ENCODE measurements around the gene FAM25G. TPM values are rescaled to one million over a fixed set of nuclear protein-coding genes. Genes with fewer than 3 reads are reported as not detected.
A peak's percentile ranks its signal among the peaks of the same experiment; 100 is the strongest.

The FAM25G gene
- total RNA-seq, 1 experiment from 2014 or later, result not detected

GRCh38 chr10:47452495-47453140, 38.9 kb downstream of the FAM25G start:
- Mint-ChIP-seq H3K27ac (no peak overlapping the region), H3K27me3 (ENCODE audit: low read depth) (no peaks in the 10 kb centered on the region), H3K9me3 (peaks cover 7% of the 10 kb centered on the region), H3K4me3 (no peak overlapping the region), H3K36me3 (no peaks in the 10 kb centered on the region), H3K4me1 (peaks cover 4% of the 10 kb centered on the region; the same call in 1 of the 2 replicates)
- no peak for DNase-seq (ENCODE audit: low spot score)
- POLR2A ChIA-PET, result no interaction called here
- CTCF ChIA-PET, result no interaction called here
- TF ChIP-seq RORB (CRISPR knock-in tag; IDR thresholded peaks at IDR 0.05) (no peak), ZNF263 (CRISPR knock-in tag; IDR thresholded peaks at IDR 0.05; ENCODE audit: low read depth) (no peak), PRRX2 (CRISPR knock-in tag; IDR thresholded peaks at IDR 0.05) (no peak), TP53 (CRISPR knock-in tag; IDR thresholded peaks at IDR 0.05) (no peak), SP1 (CRISPR knock-in tag; conservative IDR thresholded peaks at IDR 0.05) (no peak), MYBL2 (CRISPR knock-in tag; IDR thresholded peaks at IDR 0.05) (no peak), MXD4 (CRISPR knock-in tag; IDR thresholded peaks at IDR 0.05; ENCODE audit: borderline replicate concordance) (no peak), NFATC4 (CRISPR knock-in tag; IDR thresholded peaks at IDR 0.05) (no peak)
- TF ChIP-seq, protein P1, sequence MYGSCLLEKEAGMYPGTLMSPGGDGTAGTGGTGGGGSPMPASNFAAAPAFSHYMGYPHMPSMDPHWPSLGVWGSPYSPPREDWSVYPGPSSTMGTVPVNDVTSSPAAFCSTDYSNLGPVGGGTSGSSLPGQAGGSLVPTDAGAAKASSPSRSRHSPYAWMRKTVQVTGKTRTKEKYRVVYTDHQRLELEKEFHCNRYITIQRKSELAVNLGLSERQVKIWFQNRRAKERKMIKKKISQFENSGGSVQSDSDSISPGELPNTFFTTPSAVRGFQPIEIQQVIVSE (CRISPR knock-in tag; IDR thresholded peaks at IDR 0.05; ENCODE audit: borderline replicate concordance), result no peak
- TF ChIP-seq, protein P2, sequence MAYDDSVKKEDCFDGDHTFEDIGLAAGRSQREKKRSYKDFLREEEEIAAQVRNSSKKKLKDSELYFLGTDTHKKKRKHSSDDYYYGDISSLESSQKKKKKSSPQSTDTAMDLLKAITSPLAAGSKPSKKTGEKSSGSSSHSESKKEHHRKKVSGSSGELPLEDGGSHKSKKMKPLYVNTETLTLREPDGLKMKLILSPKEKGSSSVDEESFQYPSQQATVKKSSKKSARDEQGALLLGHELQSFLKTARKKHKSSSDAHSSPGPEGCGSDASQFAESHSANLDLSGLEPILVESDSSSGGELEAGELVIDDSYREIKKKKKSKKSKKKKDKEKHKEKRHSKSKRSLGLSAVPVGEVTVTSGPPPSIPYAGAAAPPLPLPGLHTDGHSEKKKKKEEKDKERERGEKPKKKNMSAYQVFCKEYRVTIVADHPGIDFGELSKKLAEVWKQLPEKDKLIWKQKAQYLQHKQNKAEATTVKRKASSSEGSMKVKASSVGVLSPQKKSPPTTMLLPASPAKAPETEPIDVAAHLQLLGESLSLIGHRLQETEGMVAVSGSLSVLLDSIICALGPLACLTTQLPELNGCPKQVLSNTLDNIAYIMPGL (CRISPR knock-in tag; IDR thresholded peaks at IDR 0.05), result no peak
- ATAC-seq, result peak; percentile 54

GRCh38 chr10:47451998-47452494, 39.5 kb downstream of the FAM25G start:
- Mint-ChIP-seq H3K27ac (no peak overlapping the region), H3K36me3 (no peaks in the 10 kb centered on the region), H3K9me3 (peaks cover 9% of the 10 kb centered on the region), H3K27me3 (ENCODE audit: low read depth) (no peaks in the 10 kb centered on the region), H3K4me3 (no peak overlapping the region), H3K4me1 (peaks cover 4% of the 10 kb centered on the region; the same call in 1 of the 2 replicates)
- POLR2A ChIA-PET, result no interaction called here
- no peak for DNase-seq (ENCODE audit: low spot score)
- CTCF ChIA-PET, result no interaction called here
- no peak for ATAC-seq
- TF ChIP-seq MLX (CRISPR knock-in tag; IDR thresholded peaks at IDR 0.05) (no peak), ZNF425 (CRISPR knock-in tag; conservative IDR thresholded peaks at IDR 0.05) (no peak), RELA (CRISPR knock-in tag; IDR thresholded peaks at IDR 0.05; ENCODE audit: borderline replicate concordance) (no peak), ZNF121 (CRISPR knock-in tag; IDR thresholded peaks at IDR 0.05) (no peak), NR1H2 (CRISPR knock-in tag; IDR thresholded peaks at IDR 0.05) (no peak), GABPB1 (CRISPR knock-in tag; IDR thresholded peaks at IDR 0.05) (no peak), SMAD3 (CRISPR knock-in tag; IDR thresholded peaks at IDR 0.05; ENCODE audit: borderline replicate concordance) (no peak), NFE2L1 (CRISPR knock-in tag; IDR thresholded peaks at IDR 0.05) (no peak), ZBTB43 (CRISPR knock-in tag; IDR thresholded peaks at IDR 0.05) (no peak), ZNF512 (CRISPR knock-in tag; IDR thresholded peaks at IDR 0.05; ENCODE audit: borderline replicate concordance) (no peak), GTF2I (CRISPR knock-in tag; conservative IDR thresholded peaks at IDR 0.05) (no peak)
- TF ChIP-seq, protein P1 (CRISPR knock-in tag; IDR thresholded peaks at IDR 0.05; ENCODE audit: borderline replicate concordance), result no peak
- TF ChIP-seq, protein P3, sequence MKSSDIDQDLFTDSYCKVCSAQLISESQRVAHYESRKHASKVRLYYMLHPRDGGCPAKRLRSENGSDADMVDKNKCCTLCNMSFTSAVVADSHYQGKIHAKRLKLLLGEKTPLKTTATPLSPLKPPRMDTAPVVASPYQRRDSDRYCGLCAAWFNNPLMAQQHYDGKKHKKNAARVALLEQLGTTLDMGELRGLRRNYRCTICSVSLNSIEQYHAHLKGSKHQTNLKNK (CRISPR knock-in tag; IDR thresholded peaks at IDR 0.05), result no peak

All from WTC11 (cell line).